ENCODE data around the gene FAF1.

DNA sequence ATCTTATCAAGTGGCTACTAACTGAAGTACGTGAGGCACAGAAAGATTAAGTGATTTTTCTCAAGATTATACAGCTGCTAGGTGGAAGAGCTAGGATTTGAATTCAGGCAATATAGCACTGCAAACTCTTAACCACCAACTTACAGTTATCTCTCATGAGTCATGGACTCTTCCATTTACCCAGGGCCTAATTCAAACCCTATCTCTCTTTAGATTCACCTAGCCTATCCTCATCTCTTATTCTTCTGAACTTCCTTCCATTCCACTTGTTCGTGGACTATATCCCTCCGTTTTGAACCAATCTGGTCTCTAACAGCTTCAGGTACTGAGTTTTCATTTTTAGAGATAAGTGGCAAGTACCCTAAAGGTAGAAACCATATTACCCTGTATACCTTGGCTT, 444.0 kb downstream of the FAF1 start:
- TF ChIP-seq EZH2 (IDR thresholded peaks at IDR 0.05; ENCODE audit: insufficient read depth, poor library complexity, severe bottlenecking) (no peak), EZH2phosphoT487 (IDR thresholded peaks at IDR 0.05; ENCODE audit: insufficient read depth, low read depth) (no peak)

All from GM23248 (cell line).